Measurements from ENCODE around the gene CBX3. TPM values are rescaled to one million over a fixed set of nuclear protein-coding genes. Genes with fewer than 3 reads are reported as not detected.

Gene CBX3
- total RNA-seq, 1 experiment from 2014 or later = 232 TPM

DNA sequence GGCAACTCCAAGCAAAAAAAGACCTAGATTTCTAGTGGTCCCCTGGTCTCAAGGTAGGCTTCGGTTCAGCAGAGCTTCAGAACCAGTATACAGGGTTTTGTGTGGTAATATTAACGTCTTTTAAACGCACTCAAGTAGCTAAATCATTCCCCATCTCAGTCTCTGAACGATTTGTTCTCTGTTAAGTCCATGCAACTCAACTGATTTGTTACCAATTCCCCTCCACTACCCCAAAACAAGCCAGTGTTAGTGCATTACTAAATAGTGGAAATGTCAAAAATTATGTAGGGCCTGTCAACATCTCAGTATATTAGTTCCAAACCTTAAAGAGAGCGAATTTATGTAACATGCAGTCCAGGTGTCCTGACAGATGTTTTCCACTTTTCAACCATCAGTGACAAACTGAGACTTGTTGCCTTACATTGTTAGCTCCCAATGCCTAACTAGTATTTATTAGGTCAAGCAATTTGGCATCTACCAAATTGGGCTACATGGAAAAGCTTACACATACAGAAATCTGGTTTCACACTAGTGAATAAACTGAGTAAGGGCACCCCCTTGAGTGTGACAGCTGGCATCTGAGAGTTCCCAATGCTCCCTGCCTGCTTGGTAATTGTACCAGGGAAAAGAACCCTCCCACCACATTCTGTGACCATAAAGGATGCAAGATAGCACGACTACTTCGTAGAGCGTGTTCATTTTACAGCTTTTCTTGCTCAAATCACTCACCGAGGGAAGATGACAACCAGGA is 13.2 kb upstream of the CBX3 start (continued):
- no peak for TF ChIP-seq E2F5 (CRISPR knock-in tag; IDR thresholded peaks at IDR 0.05)
- no peak for TF ChIP-seq JUN (CRISPR knock-in tag; IDR thresholded peaks at IDR 0.05)
- TF ChIP-seq JAZF1 (CRISPR knock-in tag; IDR thresholded peaks at IDR 0.05) = no peak
- TF ChIP-seq, protein P1, sequence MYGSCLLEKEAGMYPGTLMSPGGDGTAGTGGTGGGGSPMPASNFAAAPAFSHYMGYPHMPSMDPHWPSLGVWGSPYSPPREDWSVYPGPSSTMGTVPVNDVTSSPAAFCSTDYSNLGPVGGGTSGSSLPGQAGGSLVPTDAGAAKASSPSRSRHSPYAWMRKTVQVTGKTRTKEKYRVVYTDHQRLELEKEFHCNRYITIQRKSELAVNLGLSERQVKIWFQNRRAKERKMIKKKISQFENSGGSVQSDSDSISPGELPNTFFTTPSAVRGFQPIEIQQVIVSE (CRISPR knock-in tag; IDR thresholded peaks at IDR 0.05; ENCODE audit: borderline replicate concordance) = 0 out of 2 replicates have a peak, but pooled peaks have one; percentile 8
- no peak for TF ChIP-seq MYBL2 (CRISPR knock-in tag; IDR thresholded peaks at IDR 0.05)
- no peak for TF ChIP-seq ZBTB21 (CRISPR knock-in tag; IDR thresholded peaks at IDR 0.05; ENCODE audit: borderline replicate concordance)
- TF ChIP-seq, protein P2, sequence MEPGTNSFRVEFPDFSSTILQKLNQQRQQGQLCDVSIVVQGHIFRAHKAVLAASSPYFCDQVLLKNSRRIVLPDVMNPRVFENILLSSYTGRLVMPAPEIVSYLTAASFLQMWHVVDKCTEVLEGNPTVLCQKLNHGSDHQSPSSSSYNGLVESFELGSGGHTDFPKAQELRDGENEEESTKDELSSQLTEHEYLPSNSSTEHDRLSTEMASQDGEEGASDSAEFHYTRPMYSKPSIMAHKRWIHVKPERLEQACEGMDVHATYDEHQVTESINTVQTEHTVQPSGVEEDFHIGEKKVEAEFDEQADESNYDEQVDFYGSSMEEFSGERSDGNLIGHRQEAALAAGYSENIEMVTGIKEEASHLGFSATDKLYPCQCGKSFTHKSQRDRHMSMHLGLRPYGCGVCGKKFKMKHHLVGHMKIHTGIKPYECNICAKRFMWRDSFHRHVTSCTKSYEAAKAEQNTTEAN (CRISPR knock-in tag; IDR thresholded peaks at IDR 0.05) = no peak
- peak; percentile 97 for TF ChIP-seq NFATC4 (CRISPR knock-in tag; IDR thresholded peaks at IDR 0.05)
- TF ChIP-seq, protein P3, sequence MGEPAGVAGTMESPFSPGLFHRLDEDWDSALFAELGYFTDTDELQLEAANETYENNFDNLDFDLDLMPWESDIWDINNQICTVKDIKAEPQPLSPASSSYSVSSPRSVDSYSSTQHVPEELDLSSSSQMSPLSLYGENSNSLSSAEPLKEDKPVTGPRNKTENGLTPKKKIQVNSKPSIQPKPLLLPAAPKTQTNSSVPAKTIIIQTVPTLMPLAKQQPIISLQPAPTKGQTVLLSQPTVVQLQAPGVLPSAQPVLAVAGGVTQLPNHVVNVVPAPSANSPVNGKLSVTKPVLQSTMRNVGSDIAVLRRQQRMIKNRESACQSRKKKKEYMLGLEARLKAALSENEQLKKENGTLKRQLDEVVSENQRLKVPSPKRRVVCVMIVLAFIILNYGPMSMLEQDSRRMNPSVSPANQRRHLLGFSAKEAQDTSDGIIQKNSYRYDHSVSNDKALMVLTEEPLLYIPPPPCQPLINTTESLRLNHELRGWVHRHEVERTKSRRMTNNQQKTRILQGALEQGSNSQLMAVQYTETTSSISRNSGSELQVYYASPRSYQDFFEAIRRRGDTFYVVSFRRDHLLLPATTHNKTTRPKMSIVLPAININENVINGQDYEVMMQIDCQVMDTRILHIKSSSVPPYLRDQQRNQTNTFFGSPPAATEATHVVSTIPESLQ (CRISPR knock-in tag; IDR thresholded peaks at IDR 0.05) = no peak
- TF ChIP-seq PREB (CRISPR knock-in tag; IDR thresholded peaks at IDR 0.05; ENCODE audit: borderline replicate concordance) = no peak
- TF ChIP-seq, protein P4, sequence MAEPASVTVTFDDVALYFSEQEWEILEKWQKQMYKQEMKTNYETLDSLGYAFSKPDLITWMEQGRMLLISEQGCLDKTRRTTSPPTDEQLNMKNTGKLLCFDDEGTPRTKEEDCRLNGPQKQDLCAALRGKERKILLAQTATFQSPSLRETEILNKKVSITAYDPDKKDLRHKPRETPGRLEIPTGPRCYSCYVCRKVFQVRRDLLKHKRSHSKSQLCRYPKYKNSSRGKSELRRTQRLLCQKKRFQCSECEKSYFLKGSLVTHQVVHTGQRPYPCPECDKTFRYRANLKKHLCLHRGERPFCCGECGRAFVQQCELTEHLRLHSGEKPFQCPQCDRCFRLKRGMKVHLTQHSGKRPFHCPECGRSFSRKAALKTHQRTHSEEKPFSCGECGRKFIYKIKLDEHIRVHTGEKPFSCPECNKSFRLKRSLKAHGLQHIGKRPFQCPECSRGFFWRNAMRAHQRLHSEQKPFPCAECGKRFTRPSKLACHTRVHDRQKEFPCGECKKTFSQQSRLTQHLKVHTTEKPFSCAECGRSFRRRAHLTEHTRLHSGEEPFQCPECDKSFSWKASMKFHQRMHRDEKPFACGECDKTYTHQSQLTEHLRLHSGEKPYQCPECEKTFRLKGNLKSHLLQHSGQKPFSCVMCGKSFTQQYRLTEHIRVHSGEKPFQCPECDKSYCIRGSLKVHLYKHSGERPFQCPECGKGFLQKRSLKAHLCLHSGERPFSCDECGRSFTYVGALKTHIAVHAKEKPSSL (CRISPR knock-in tag; conservative IDR thresholded peaks at IDR 0.05) = peak; percentile 93
- no peak for TF ChIP-seq CREB1 (CRISPR knock-in tag; IDR thresholded peaks at IDR 0.05)
- TF ChIP-seq ATF2 (CRISPR knock-in tag; IDR thresholded peaks at IDR 0.05; ENCODE audit: borderline replicate concordance, low read depth) = no peak
- TF ChIP-seq ZNF416 (CRISPR knock-in tag; IDR thresholded peaks at IDR 0.05) = peak; percentile 91
- TF ChIP-seq, protein P5, sequence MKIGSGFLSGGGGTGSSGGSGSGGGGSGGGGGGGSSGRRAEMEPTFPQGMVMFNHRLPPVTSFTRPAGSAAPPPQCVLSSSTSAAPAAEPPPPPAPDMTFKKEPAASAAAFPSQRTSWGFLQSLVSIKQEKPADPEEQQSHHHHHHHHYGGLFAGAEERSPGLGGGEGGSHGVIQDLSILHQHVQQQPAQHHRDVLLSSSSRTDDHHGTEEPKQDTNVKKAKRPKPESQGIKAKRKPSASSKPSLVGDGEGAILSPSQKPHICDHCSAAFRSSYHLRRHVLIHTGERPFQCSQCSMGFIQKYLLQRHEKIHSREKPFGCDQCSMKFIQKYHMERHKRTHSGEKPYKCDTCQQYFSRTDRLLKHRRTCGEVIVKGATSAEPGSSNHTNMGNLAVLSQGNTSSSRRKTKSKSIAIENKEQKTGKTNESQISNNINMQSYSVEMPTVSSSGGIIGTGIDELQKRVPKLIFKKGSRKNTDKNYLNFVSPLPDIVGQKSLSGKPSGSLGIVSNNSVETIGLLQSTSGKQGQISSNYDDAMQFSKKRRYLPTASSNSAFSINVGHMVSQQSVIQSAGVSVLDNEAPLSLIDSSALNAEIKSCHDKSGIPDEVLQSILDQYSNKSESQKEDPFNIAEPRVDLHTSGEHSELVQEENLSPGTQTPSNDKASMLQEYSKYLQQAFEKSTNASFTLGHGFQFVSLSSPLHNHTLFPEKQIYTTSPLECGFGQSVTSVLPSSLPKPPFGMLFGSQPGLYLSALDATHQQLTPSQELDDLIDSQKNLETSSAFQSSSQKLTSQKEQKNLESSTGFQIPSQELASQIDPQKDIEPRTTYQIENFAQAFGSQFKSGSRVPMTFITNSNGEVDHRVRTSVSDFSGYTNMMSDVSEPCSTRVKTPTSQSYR (CRISPR knock-in tag; IDR thresholded peaks at IDR 0.05) = no peak
- TF ChIP-seq GABPB1 (CRISPR knock-in tag; IDR thresholded peaks at IDR 0.05) = no peak
- TF ChIP-seq KAT7 (CRISPR knock-in tag; IDR thresholded peaks at IDR 0.05; ENCODE audit: borderline replicate concordance) = no peak
- peak; percentile 99 for TF ChIP-seq ZNF532 (CRISPR knock-in tag; IDR thresholded peaks at IDR 0.05; ENCODE audit: borderline replicate concordance)
- no peak for TF ChIP-seq ZNF219 (CRISPR knock-in tag; IDR thresholded peaks at IDR 0.05; ENCODE audit: borderline replicate concordance)
- TF ChIP-seq NFYB (CRISPR knock-in tag; conservative IDR thresholded peaks at IDR 0.05; ENCODE audit: low read depth) = no peak
